Gastroesophageal sphincter (tissue), 4 donors: Measurements from ENCODE around the gene KHNYN. TPM values are rescaled to one million over a fixed set of nuclear protein-coding genes. Genes with fewer than 3 reads are reported as not detected.
A peak's percentile ranks its signal among the peaks of the same experiment; 100 is the strongest.

ENCODE experiments used
- ATAC-seq: fragments of 150-250 bp; one replicate; pipeline ENCODE4 v1.9.1; 2016; ENCODE audit warnings: mild to moderate bottlenecking, moderate library complexity
- H3K27ac ChIP-seq, 4 donors: fragments of 200-600 bp; sonication (generic) in 3 of 4; 1 replicate in 3 of 4; 2 replicates in 1 of 4; pipeline ENCODE4 v1.5.1; 2016 to 2019
- H3K27me3 ChIP-seq: fragments of 200-600 bp; sonication (generic); one replicate; pipeline ENCODE4 v1.5.1; 2019
- H3K36me3 ChIP-seq, 2 donors: fragments of 200-600 bp; sonication (generic); one replicate each; pipeline ENCODE4 v1.5.1; 2019; ENCODE audit warnings: control low read depth in 1 of 2
- H3K4me1 ChIP-seq, 3 donors: fragments of 200-600 bp; sonication (generic); 1 replicate in 2 of 3; 2 replicates in 1 of 3; pipeline ENCODE4 v1.5.1; 2016 to 2019; ENCODE audit warnings: control low read depth in 2 of 3
- H3K4me3 ChIP-seq, 2 donors: fragments of 200-600 bp; sonication (generic); one replicate each; pipeline ENCODE4 v1.5.1; 2019; ENCODE audit warnings: mild to moderate bottlenecking in 1 of 2, moderate library complexity in 1 of 2
- H3K9me3 ChIP-seq, 3 donors: fragments of 200-600 bp; sonication (generic); one replicate each; pipeline ENCODE4 v1.5.1; 2017 to 2019; ENCODE audit warnings: control low read depth in 2 of 3
- EP300 ChIP-seq: sonication (generic); formaldehyde crosslinking; IDR thresholded peaks from one replicate; pipeline ENCODE4 v1.6.1; 2017; ENCODE audit warnings: antibody characterized with exemption, mild to moderate bottlenecking
- POLR2A ChIP-seq, 2 donors: fragments of 450-650 bp; IDR thresholded peaks; one replicate each; pipeline ENCODE4 v1.6.1; 2017; ENCODE audit warnings: antibody characterized with exemption in 2 of 2, mild to moderate bottlenecking in 2 of 2, moderate library complexity in 1 of 2
- POLR2AphosphoS5 ChIP-seq: sonication (generic); formaldehyde crosslinking; IDR thresholded peaks from one replicate; pipeline ENCODE4 v1.6.1; 2017; ENCODE audit warnings: antibody characterized with exemption
- WGBS, 2 donors: methylation state at CpG; one replicate each; pipeline ENCODE4 v1.1.5; 2018; ENCODE audit warnings: low coverage in 1 of 2; 5-methylcytosine and 5-hydroxymethylcytosine counted together
- total RNA-seq, 4 donors: library from RNA; depleted of rRNA; stranded (reverse); fragments of >200 nt; gene quantifications; one replicate each; pipeline ENCODE4 v1.1.0, GENCODE V29; 2016
- TF ChIP-seq, protein P1 (sequence below), 4 experiments: fragments of 200-600 bp in 2 of 4; fragments of 450-650 bp in 2 of 4; sonication (generic) in 1 of 4; IDR thresholded peaks; one replicate each; pipeline ENCODE4 v1.5.1; 2017 to 2019; ENCODE audit warnings: antibody characterized with exemption in 4 of 4, mild to moderate bottlenecking in 2 of 4, moderate library complexity in 2 of 4

Gene KHNYN
- total RNA-seq, 4 donors from 2014 or later, result 50.7 to 68.0 (median 61.3) TPM

DNA sequence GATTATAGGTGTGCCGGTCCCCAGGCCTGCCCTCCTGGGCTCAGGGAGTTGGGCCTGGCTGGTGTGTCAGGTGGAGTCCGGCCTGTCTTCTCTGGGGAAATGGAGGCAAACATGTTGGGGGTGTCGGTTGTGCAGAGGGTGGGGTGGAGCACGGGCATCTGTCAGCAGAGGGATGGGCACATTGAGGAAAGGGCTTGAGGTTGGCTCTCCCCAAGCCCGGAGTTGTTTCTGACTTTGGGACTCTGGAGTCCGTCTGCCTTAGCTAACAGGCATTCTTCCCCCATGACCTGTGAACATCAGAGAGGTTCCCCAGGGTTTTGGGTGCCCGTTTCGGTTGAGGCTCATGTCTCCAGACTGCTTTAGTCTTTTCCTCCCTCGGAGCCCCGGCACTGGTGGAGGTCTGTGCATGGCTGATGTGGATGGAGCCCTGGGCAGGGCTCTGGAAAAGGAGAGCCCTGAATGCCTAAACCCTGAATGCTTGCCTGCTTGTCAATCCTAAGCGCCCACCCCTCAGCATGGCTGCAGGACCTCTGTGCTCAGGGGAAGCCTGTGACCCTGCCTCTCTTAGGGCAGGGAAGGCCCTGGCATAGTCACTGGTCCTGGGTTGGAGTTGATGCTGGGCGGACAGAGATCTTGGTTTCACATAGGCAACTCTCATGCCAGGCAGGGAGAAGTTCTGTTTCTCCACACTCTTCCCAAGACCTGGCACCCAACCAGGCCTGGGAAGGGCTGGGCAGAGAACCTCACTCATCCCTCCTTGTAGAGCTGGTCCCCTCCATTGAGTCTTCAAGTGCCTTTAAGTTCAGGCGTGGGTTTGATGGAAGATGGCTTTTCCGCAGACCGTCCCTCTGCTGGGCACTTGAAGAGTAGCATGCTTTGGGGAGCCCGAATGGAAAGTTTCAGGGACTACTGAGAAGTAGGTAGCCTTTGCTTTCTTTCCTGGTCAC is 18.0 kb upstream of the KHNYN start:
- Histone ChIP-seq H3K27ac (peak overlapping the region in 1 of 4 donors; percentile 6), H3K27me3 (no peaks in the 10 kb centered on the region), H3K4me1 (no peaks in the 10 kb centered on the region), H3K36me3 (peaks cover 0 to 87% of the 10 kb centered on the region in 2 donors), H3K9me3 (no peaks in the 10 kb centered on the region), H3K4me3 (no peak overlapping the region)
- no peak for TF ChIP-seq EP300
- TF ChIP-seq, protein P1, sequence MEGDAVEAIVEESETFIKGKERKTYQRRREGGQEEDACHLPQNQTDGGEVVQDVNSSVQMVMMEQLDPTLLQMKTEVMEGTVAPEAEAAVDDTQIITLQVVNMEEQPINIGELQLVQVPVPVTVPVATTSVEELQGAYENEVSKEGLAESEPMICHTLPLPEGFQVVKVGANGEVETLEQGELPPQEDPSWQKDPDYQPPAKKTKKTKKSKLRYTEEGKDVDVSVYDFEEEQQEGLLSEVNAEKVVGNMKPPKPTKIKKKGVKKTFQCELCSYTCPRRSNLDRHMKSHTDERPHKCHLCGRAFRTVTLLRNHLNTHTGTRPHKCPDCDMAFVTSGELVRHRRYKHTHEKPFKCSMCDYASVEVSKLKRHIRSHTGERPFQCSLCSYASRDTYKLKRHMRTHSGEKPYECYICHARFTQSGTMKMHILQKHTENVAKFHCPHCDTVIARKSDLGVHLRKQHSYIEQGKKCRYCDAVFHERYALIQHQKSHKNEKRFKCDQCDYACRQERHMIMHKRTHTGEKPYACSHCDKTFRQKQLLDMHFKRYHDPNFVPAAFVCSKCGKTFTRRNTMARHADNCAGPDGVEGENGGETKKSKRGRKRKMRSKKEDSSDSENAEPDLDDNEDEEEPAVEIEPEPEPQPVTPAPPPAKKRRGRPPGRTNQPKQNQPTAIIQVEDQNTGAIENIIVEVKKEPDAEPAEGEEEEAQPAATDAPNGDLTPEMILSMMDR (IDR thresholded peaks at IDR 0.05), result peak in 3 of 4 experiments; percentile 61 to 72 (median 62)
- peak; percentile 52 for ATAC-seq
- 10 to 75% methylated on average over 2 of the region's 16 CpGs for WGBS, 2 donors

DNA sequence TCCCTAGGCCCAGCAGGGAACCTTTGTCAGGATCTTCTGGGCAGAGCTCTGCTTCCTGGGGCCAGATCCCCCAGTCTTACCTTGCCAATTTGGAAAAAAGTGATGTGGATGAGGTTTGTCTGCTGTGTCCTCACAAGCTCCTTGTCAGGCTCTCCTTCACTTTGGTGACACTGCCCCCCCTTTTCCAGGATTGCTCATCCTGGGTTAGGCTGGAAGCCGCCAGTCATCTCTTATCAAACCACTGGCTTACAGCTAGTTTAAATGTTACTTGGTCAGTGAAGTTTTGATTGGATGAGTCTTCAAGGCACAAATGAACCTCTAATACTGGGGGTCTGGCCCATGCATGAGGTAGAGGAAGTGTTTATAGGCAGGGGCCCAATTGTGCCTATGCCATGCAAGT is 15.7 kb upstream of the KHNYN start:
- TF ChIP-seq, protein P1 (IDR thresholded peaks at IDR 0.05), result no peak
- ATAC-seq, result no peak
- 100% methylated on average over 1 of the region's 1 CpG; no CpG with 5 or more reads in 1 of the 2 donors for WGBS, 2 donors
- peaks cover 0 to 10% (median 0%) of the 10 kb centered on the region in 3 donors for H3K4me1 ChIP-seq
- no peaks in the 10 kb centered on the region for H3K9me3 ChIP-seq
- no peak overlapping the region for H3K27ac ChIP-seq
- no peak overlapping the region for H3K4me3 ChIP-seq
- H3K27me3 ChIP-seq, result peaks cover 2% of the 10 kb centered on the region
- H3K36me3 ChIP-seq, result peaks cover 0 to 63% of the 10 kb centered on the region in 2 donors

DNA sequence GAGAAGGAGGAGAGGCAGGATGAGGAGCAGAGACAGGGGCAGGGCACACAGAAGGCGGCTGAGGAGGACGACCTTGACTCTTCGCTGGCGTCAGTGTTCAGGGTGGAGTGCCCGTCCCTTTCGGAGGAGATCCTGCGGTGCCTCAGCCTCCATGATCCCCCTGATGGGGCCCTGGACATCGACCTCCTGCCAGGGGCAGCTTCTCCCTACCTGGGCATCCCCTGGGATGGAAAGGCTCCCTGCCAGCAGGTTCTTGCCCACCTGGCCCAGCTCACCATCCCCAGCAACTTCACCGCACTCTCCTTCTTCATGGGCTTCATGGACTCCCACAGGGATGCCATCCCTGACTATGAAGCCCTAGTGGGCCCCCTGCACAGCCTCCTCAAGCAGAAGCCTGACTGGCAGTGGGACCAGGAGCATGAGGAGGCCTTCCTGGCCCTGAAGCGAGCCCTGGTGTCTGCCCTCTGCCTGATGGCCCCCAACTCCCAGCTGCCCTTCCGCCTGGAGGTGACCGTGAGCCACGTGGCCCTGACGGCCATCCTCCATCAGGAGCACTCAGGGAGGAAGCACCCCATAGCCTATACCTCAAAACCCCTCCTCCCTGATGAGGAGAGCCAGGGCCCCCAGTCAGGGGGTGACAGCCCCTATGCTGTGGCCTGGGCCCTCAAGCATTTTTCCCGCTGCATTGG is 14.9 kb upstream of the KHNYN start:
- H3K27me3 ChIP-seq, result peaks cover 7% of the 10 kb centered on the region
- peaks cover 0 to 13% (median 0%) of the 10 kb centered on the region in 3 donors for H3K4me1 ChIP-seq
- H3K27ac ChIP-seq, result no peak overlapping the region
- WGBS, 2 donors, result 80% methylated on average over 2 of the region's 15 CpGs; no CpG with 5 or more reads in 1 of the 2 donors
- no peak overlapping the region for H3K4me3 ChIP-seq
- peaks cover 0 to 55% of the 10 kb centered on the region in 2 donors for H3K36me3 ChIP-seq
- H3K9me3 ChIP-seq, result no peaks in the 10 kb centered on the region
- no peak for TF ChIP-seq POLR2A (IDR thresholded peaks at IDR 0.05)
- TF ChIP-seq, protein P1 (IDR thresholded peaks at IDR 0.05), result no peak
- no peak for TF ChIP-seq EP300
- TF ChIP-seq POLR2AphosphoS5, result no peak
- no peak for ATAC-seq

DNA sequence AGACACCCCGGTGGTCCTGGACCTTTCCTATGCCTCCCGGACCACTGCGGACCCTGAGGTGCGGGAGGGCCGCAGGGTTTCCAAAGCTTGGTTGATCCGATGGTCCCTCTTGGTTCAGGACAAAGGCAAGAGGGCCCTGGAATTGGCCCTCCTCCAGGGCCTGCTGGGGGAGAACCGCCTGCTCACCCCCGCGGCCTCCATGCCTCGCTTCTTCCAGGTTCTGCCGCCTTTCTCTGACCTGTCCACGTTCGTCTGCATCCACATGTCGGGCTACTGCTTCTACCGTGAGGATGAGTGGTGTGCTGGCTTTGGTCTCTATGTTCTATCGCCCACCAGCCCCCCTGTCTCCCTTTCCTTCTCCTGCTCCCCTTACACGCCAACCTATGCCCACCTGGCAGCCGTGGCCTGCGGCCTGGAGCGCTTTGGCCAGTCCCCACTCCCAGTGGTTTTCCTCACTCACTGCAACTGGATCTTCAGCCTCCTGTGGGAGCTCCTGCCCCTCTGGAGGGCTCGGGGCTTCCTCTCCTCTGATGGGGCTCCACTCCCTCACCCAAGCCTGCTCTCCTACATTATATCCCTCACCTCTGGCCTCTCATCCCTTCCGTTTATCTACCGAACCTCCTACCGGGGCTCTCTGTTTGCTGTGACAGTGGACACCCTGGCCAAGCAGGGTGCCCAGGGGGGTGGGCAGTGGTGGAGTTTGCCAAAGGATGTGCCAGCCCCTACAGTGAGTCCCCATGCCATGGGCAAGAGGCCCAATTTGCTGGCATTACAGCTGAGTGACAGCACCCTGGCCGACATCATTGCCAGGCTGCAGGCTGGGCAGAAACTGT is 14.1 kb upstream of the KHNYN start:
- WGBS, 2 donors, result 68 to 77% methylated on average over 11 to 13 of the region's 25 CpGs
- no peak for TF ChIP-seq POLR2A (IDR thresholded peaks at IDR 0.05)
- no peaks in the 10 kb centered on the region for H3K9me3 ChIP-seq
- H3K4me1 ChIP-seq, result peaks cover 0 to 13% (median 0%) of the 10 kb centered on the region in 3 donors
- peaks cover 12% of the 10 kb centered on the region for H3K27me3 ChIP-seq
- no peak overlapping the region for H3K27ac ChIP-seq
- no peak for ATAC-seq
- peaks cover 0 to 49% of the 10 kb centered on the region in 2 donors for H3K36me3 ChIP-seq
- H3K4me3 ChIP-seq, result no peak overlapping the region
